Astrocyte of the spinal cord (primary cell): ENCODE data around the gene UNC5C.

Experiments
- DNase-seq: peaks from one replicate; pipeline ENCODE4 v3.0.0; 2011; ENCODE audit warnings: low read depth, low spot score
- H3K4me3 ChIP-seq: 2 replicates; pipeline ENCODE4 v1.5.1; 2011; ENCODE audit warnings: low read depth, mild to moderate bottlenecking, low read length, moderate library complexity
- in situ Hi-C: cut with HindIII; loops from 2 replicates; pipeline ENCODE4 v1.10.0; 2017; ENCODE audit warnings: low sequenced_read_pairs
- TF ChIP-seq, protein P1 (sequence below): IDR thresholded peaks from 2 replicates; pipeline ENCODE4 v1.5.1; 2012; ENCODE audit warnings: low read depth, mild to moderate bottlenecking, low read length, inconsistent platforms

The UNC5C gene

GRCh38 chr4:95379633-95380032 lies 169.1 kb downstream of the UNC5C start:
- TF ChIP-seq, protein P1, sequence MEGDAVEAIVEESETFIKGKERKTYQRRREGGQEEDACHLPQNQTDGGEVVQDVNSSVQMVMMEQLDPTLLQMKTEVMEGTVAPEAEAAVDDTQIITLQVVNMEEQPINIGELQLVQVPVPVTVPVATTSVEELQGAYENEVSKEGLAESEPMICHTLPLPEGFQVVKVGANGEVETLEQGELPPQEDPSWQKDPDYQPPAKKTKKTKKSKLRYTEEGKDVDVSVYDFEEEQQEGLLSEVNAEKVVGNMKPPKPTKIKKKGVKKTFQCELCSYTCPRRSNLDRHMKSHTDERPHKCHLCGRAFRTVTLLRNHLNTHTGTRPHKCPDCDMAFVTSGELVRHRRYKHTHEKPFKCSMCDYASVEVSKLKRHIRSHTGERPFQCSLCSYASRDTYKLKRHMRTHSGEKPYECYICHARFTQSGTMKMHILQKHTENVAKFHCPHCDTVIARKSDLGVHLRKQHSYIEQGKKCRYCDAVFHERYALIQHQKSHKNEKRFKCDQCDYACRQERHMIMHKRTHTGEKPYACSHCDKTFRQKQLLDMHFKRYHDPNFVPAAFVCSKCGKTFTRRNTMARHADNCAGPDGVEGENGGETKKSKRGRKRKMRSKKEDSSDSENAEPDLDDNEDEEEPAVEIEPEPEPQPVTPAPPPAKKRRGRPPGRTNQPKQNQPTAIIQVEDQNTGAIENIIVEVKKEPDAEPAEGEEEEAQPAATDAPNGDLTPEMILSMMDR, result no peak
- H3K4me3 ChIP-seq, result no peak overlapping the region
- DNase-seq, result no peak
- in situ Hi-C loops, result no loop called here

DNA sequence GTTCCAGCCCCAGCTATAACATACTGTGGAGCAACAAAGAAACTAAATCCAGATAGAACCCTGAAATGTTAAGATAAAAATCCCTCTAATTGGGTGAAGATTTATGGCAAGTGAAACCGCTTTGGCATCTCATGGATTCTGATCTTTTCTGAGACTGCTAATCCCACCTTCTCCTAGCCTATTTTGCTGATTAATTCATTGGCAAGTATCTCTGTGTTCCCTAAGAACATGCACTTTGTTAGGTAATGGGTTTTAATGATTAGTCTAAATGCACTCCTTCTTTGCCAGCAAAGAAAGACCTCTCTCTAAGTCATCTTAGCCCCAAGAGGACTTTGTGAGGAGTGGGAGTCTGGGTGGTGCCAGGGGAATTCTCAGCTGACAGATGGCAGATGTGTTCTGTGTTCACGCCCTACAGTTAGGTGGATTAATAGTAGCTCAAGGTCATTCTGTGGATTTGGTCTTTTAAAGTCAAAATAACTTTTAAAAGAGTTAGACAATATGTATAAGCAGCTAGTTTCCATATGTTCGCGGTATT lies 171.3 kb downstream of the UNC5C start:
- TF ChIP-seq, protein P1, result no peak
- no peak overlapping the region for H3K4me3 ChIP-seq
- in situ Hi-C loops, result no loop called here
- DNase-seq, result no peak

GRCh38 chr4:95371476-95372224 lies 177.1 kb downstream of the UNC5C start:
- in situ Hi-C loops, result no loop called here
- H3K4me3 ChIP-seq, result no peak overlapping the region
- no peak for DNase-seq
- TF ChIP-seq, protein P1, result no peak

DNA sequence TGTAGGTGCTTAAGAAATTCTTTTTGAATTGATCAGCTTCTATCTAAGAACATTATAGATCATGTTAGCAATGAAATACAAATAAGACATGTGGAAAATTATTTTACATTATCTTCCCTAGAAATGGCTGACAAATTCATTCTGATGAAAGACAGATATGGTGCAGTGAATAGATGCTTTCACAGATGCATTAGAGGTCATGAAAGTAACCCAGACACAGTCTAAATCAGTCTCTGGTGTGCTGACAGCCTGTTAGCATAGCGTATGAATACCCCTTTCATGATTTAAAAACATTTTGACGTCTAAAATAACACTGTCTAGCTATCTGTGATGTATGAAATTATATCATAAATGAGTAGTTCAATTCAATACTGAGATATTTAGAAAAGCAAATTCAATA lies 180.9 kb downstream of the UNC5C start:
- DNase-seq, result no peak
- in situ Hi-C loops, result no loop called here
- no peak overlapping the region for H3K4me3 ChIP-seq
- TF ChIP-seq, protein P1, result no peak

GRCh38 chr4:95363966-95364365 lies 184.8 kb downstream of the UNC5C start:
- H3K4me3 ChIP-seq, result no peak overlapping the region
- DNase-seq, result no peak
- TF ChIP-seq, protein P1, result no peak
- in situ Hi-C loops, result no loop called here

- no peak overlapping the region for H3K4me3 ChIP-seq
- in situ Hi-C loops, result no loop called here
- DNase-seq, result no peak
- TF ChIP-seq, protein P1, result no peak
Observed at GRCh38 chr4:95363559-95363925, 185.2 kb downstream of the UNC5C start.
